Measurements from ENCODE around the gene RCAN1. TPM values are rescaled to one million over a fixed set of nuclear protein-coding genes. Genes with fewer than 3 reads are reported as not detected.
A peak's percentile ranks its signal among the peaks of the same experiment; 100 is the strongest.

Gene RCAN1
- polyA plus RNA-seq, 3 donors, result 5.2 to 17.5 (median 15.1) TPM

DNA sequence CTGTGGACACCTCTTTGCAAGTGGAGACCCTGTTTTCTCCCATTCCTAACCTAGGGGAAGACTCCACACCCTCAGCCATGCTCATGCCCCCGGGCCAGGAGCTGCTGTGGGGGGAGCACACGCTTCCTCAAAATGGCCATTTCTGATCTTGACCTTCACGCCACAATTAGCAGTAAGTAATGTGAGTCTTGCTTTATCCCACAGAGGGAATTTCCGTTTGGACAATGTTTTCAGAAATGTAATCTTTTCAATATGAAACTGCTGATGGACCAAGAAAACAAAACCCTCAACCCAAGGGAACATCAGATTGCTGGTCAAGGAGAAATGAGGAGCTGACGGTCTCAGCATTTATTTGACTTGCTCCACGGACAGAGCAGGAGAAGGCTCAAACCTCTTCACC is 94.6 kb downstream of the RCAN1 start:
- intact Hi-C loops (cut with micrococcal nuclease), result no loop called here
- Mint-ChIP-seq H3K27me3 (ENCODE audit: low read depth in 3 of 3) (peaks cover 0 to 2% (median 0%) of the 10 kb centered on the region in 3 donors), H3K36me3 (peaks cover 30 to 33% of the 10 kb centered on the region in 2 donors), H3K9me3 (no peaks in the 10 kb centered on the region), H3K4me1 (peaks cover 68% of the 10 kb centered on the region), H3K4me3 (peak overlapping the region in 1 of 2 donors; percentile 69), H3K27ac (peak overlapping the region in 6 of 7 donors; percentile 67 to 87 (median 82))
- TF ChIP-seq, protein P1, sequence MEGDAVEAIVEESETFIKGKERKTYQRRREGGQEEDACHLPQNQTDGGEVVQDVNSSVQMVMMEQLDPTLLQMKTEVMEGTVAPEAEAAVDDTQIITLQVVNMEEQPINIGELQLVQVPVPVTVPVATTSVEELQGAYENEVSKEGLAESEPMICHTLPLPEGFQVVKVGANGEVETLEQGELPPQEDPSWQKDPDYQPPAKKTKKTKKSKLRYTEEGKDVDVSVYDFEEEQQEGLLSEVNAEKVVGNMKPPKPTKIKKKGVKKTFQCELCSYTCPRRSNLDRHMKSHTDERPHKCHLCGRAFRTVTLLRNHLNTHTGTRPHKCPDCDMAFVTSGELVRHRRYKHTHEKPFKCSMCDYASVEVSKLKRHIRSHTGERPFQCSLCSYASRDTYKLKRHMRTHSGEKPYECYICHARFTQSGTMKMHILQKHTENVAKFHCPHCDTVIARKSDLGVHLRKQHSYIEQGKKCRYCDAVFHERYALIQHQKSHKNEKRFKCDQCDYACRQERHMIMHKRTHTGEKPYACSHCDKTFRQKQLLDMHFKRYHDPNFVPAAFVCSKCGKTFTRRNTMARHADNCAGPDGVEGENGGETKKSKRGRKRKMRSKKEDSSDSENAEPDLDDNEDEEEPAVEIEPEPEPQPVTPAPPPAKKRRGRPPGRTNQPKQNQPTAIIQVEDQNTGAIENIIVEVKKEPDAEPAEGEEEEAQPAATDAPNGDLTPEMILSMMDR (IDR thresholded peaks at IDR 0.05), result no peak
- H3K27me3 ChIP-seq (ENCODE audit: control insufficient read depth in 2 of 2, insufficient read depth in 2 of 2, low read length in 2 of 2), result no peaks in the 10 kb centered on the region
- H3K4me2 ChIP-seq (replicated peaks; ENCODE audit: extremely low read depth, low read length, poor library complexity, severe bottlenecking), result peak overlapping the region; percentile 25
- peaks cover 0 to 5% of the 10 kb centered on the region in 2 donors for H3K36me3 ChIP-seq (replicated peaks in 1 of 2; ENCODE audit: control insufficient read depth in 1 of 2, insufficient read depth in 2 of 2, low read length in 2 of 2)
- peak overlapping the region; percentile 24 for H2AFZ ChIP-seq (ENCODE audit: insufficient read depth, low read depth, low read length, poor library complexity, severe bottlenecking)
- no peaks in the 10 kb centered on the region for H4K20me1 ChIP-seq (ENCODE audit: insufficient read depth, low read length)
- no peak for DNase-seq
- H3K9me3 ChIP-seq (replicated peaks in 1 of 2; ENCODE audit: control insufficient read depth in 1 of 2, insufficient read depth in 1 of 2, low read length in 2 of 2), result no peaks in the 10 kb centered on the region
- no CpG with 5 or more reads among the region's 6 CpGs for WGBS (ENCODE audit: insufficient coverage)
- peak overlapping the region; percentile 18 to 60 for H3K27ac ChIP-seq (ENCODE audit: low read depth in 1 of 2, low read length in 2 of 2)
- peaks cover 19% of the 10 kb centered on the region for H3K79me2 ChIP-seq (ENCODE audit: insufficient read depth, low read length)
- peak overlapping the region in 1 of 3 experiments; percentile 30 for H3K4me3 ChIP-seq (replicated peaks in 1 of 3; ENCODE audit: low read depth in 2 of 3, low read length in 3 of 3)
- H3K9ac ChIP-seq (ENCODE audit: insufficient read depth, low read length, poor library complexity, severe bottlenecking), result no peak overlapping the region
- H3K4me1 ChIP-seq (ENCODE audit: control insufficient read depth in 1 of 2, insufficient read depth in 2 of 2, low read length in 2 of 2), result peaks cover 65 to 71% of the 10 kb centered on the region in 2 donors

DNA sequence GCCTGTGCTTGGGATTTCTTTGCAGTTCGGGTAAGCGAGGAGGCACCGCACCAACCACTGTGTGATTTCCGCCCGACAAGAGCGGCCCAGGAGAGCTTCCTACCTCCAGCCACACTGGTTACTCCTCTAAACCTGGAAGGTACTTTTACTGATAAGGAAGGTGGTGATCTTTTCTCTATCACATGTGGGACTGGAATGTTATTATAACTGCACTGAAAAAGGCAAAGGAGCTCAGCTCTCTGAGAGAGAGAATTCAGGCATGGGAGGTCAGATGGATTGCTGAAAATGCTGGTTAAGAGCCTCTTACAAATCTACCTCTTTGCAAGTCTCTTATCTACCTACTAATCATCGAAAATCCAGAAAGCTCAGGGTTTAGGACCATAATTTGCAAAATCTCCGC is 95.2 kb downstream of the RCAN1 start:
- peaks cover 68% of the 10 kb centered on the region for H3K4me1 Mint-ChIP-seq
- peaks cover 65 to 71% of the 10 kb centered on the region in 2 donors for H3K4me1 ChIP-seq (ENCODE audit: control insufficient read depth in 1 of 2, insufficient read depth in 2 of 2, low read length in 2 of 2)

More for the DNA sequence above, 95.2 kb downstream of the RCAN1 start:
- H4K20me1 ChIP-seq (ENCODE audit: insufficient read depth, low read length), result no peaks in the 10 kb centered on the region
- no peak overlapping the region for H3K4me3 Mint-ChIP-seq
- H3K36me3 ChIP-seq (replicated peaks in 1 of 2; ENCODE audit: control insufficient read depth in 1 of 2, insufficient read depth in 2 of 2, low read length in 2 of 2), result peaks cover 0 to 5% of the 10 kb centered on the region in 2 donors
- H3K9me3 Mint-ChIP-seq, result no peaks in the 10 kb centered on the region
- intact Hi-C loops (cut with micrococcal nuclease), result no loop called here
- peaks cover 14% of the 10 kb centered on the region for H3K79me2 ChIP-seq (ENCODE audit: insufficient read depth, low read length)
- no peak overlapping the region for H3K4me3 ChIP-seq (replicated peaks in 1 of 3; ENCODE audit: low read depth in 2 of 3, low read length in 3 of 3)
- H3K9ac ChIP-seq (ENCODE audit: insufficient read depth, low read length, poor library complexity, severe bottlenecking), result no peak overlapping the region
- TF ChIP-seq, protein P1 (IDR thresholded peaks at IDR 0.05), result no peak
- no peaks in the 10 kb centered on the region for H3K9me3 ChIP-seq (replicated peaks in 1 of 2; ENCODE audit: control insufficient read depth in 1 of 2, insufficient read depth in 1 of 2, low read length in 2 of 2)
- no peaks in the 10 kb centered on the region for H3K27me3 ChIP-seq (ENCODE audit: control insufficient read depth in 2 of 2, insufficient read depth in 2 of 2, low read length in 2 of 2)
- H3K27ac ChIP-seq (ENCODE audit: low read depth in 1 of 2, low read length in 2 of 2), result peak overlapping the region in 1 of 2 donors; percentile 60
- peak overlapping the region in 5 of 7 donors; percentile 26 to 84 (median 67) for H3K27ac Mint-ChIP-seq
- DNase-seq, result no peak
- no peak overlapping the region for H3K4me2 ChIP-seq (replicated peaks; ENCODE audit: extremely low read depth, low read length, poor library complexity, severe bottlenecking)
- 100% methylated on average over 1 of the region's 8 CpGs for WGBS (ENCODE audit: insufficient coverage)
- peaks cover 0 to 2% (median 0%) of the 10 kb centered on the region in 3 donors for H3K27me3 Mint-ChIP-seq (ENCODE audit: low read depth in 3 of 3)
- H2AFZ ChIP-seq (ENCODE audit: insufficient read depth, low read depth, low read length, poor library complexity, severe bottlenecking), result no peak overlapping the region
- peaks cover 25 to 34% of the 10 kb centered on the region in 2 donors for H3K36me3 Mint-ChIP-seq
